ENCODE measurements around the gene RAE1. TPM values are rescaled to one million over a fixed set of nuclear protein-coding genes. Genes with fewer than 3 reads are reported as not detected.

The RAE1 gene
- 31.0 and 33.0 TPM in 2 replicates for total RNA-seq

GRCh38 chr20:57351042-57351783 is at the start of gene RAE1:
RAE1 (plus strand) TSS chr20:57351255; CDS start chr20:57354039, 2,784 bp downstream.
- peak; percentile 65 for DNase-seq (ENCODE audit: extremely low read depth, low read depth, low spot score)

GRCh38 chr20:57306747-57307146 is 44.3 kb upstream of the RAE1 start:
- DNase-seq (ENCODE audit: extremely low read depth, low read depth, low spot score): no peak

- DNase-seq (ENCODE audit: extremely low read depth, low read depth, low spot score): no peak
Measured at GRCh38 chr20:57308451-57309271, 42.4 kb upstream of the RAE1 start.

- no peak for DNase-seq (ENCODE audit: extremely low read depth, low read depth, low spot score)
Measured at GRCh38 chr20:57309544-57310115, 41.4 kb upstream of the RAE1 start.

GRCh38 chr20:57310821-57311514 is 40.1 kb upstream of the RAE1 start:
- no peak for DNase-seq (ENCODE audit: extremely low read depth, low read depth, low spot score)

- DNase-seq (ENCODE audit: extremely low read depth, low read depth, low spot score): no peak
Measured at GRCh38 chr20:57312138-57312537, 38.9 kb upstream of the RAE1 start.

- DNase-seq (ENCODE audit: extremely low read depth, low read depth, low spot score): no peak
Measured at GRCh38 chr20:57313230-57313629, 37.8 kb upstream of the RAE1 start.

- no peak for DNase-seq (ENCODE audit: extremely low read depth, low read depth, low spot score)
Measured at GRCh38 chr20:57313951-57314350, 37.1 kb upstream of the RAE1 start.

- DNase-seq (ENCODE audit: extremely low read depth, low read depth, low spot score): no peak
Measured at GRCh38 chr20:57315083-57315975, 35.7 kb upstream of the RAE1 start.

GRCh38 chr20:57315976-57316480 is 35.0 kb upstream of the RAE1 start:
- no peak for DNase-seq (ENCODE audit: extremely low read depth, low read depth, low spot score)

GRCh38 chr20:57316795-57317201 is 34.3 kb upstream of the RAE1 start:
- no peak for DNase-seq (ENCODE audit: extremely low read depth, low read depth, low spot score)

- no peak for DNase-seq (ENCODE audit: extremely low read depth, low read depth, low spot score)
Measured at GRCh38 chr20:57317316-57317788, 33.7 kb upstream of the RAE1 start.

- DNase-seq (ENCODE audit: extremely low read depth, low read depth, low spot score): no peak
Measured at GRCh38 chr20:57317789-57318371, 33.2 kb upstream of the RAE1 start.

GRCh38 chr20:57319584-57319983 is 31.5 kb upstream of the RAE1 start:
- DNase-seq (ENCODE audit: extremely low read depth, low read depth, low spot score): no peak

- DNase-seq (ENCODE audit: extremely low read depth, low read depth, low spot score): no peak
Measured at GRCh38 chr20:57320358-57320757, 30.7 kb upstream of the RAE1 start.

GRCh38 chr20:57321142-57321541 is 29.9 kb upstream of the RAE1 start:
- DNase-seq (ENCODE audit: extremely low read depth, low read depth, low spot score): no peak

GRCh38 chr20:57322476-57322875 is 28.6 kb upstream of the RAE1 start:
- DNase-seq (ENCODE audit: extremely low read depth, low read depth, low spot score): no peak

GRCh38 chr20:57323034-57323433 is 28.0 kb upstream of the RAE1 start:
- DNase-seq (ENCODE audit: extremely low read depth, low read depth, low spot score): no peak

- no peak for DNase-seq (ENCODE audit: extremely low read depth, low read depth, low spot score)
Measured at GRCh38 chr20:57325632-57326356, 25.3 kb upstream of the RAE1 start.
